GM18508 (cell line): ENCODE data around the gene TSHZ2.
"Not testable (repeated sequence)": the region's sequence is repeated elsewhere in the genome, so short reads cannot be mapped to it uniquely, and the experiment has no call there.

Experiments used
- ATAC-seq: cut with Tn5 transposase; IDR thresholded peaks from one replicate; pipeline ENCODE4 v1.9.1; 2021; ENCODE audit warnings: moderate number of reproducible peaks; ENCODE audit not compliant: insufficient read depth, unreplicated experiment

Gene TSHZ2

DNA sequence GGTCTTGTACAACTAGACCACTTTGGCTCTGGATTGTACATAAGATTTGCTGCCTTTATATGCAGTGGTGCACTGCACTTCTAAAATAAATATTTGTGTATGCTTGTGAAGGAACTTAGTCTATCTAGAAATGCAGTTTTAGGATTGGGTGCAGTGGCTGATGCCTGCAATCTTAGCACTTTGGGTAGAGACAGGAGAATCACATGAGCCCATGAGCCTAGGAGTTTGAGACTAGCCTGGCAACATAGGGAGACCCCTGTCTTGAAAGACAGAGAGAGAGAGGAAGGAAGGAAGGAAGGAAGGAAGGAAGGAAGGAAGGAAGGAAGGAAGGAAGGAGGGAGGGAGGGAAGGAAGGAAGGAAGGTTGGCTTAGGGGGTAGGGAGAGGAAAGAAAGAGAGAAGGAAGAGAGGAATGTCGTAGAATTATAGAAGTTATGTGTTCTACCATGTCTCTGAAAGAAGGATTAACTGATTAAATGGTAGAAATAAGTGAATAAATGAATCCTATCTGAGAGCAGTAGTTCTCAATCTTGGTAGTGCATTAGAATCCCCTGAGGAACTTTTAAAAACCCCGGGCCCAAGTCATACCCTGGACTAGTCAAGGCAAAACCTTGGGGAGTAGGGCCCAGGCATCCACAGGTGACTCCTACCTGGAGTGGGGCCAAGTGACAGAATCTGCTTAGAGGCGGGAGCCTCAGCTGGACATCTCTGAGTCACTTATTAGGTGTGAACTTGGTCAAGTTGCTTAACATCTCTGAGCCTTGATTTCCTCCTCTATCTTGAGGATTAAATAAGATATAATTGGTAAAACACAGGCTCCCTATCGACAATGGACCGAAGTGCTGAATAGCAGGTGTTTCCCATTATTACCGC is 491.2 kb downstream of the TSHZ2 start:
- ATAC-seq = no peak

- no peak for ATAC-seq
Measured at GRCh38 chr20:53466279-53466678, 494.1 kb downstream of the TSHZ2 start.

DNA sequence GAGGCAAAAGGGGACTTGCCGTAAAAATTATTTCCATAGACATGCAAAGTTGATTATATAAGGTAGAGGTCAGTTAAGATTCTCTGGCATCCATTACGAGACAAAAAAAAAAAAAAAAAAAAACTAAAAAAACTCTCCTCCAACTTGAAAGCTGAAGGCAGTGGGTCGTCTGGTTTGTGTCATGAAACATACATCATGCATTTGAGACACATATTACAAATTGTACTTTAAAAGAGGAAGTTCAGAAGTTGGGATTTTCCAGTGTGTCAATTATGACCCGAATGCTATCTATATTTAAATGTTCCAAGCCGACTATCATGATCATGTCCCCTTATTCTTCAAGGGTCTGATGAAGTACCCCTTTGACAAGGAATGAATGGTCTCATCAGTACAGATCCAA is 496.4 kb downstream of the TSHZ2 start:
- ATAC-seq = no peak

DNA sequence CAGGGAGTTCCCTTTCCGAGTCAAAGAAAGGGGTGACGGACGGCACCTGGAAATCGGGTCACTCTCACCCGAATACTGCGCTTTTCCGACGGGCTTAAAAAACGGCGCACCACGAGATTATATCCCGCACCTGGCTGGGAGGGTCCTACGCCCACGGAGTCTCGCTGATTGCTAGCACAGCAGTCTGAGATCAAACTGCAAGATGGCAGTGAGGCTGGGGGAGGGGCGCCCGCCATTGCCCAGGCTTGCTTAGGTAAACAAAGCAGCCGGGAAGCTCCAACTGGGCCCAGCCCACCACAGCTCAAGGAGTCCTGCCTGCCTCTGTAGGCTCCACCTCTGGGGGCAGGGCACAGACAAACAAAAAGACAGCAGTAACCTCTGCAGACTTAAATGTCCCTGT is 500.7 kb downstream of the TSHZ2 start:
- ATAC-seq = not testable (repeated sequence)

- no peak for ATAC-seq
Measured at GRCh38 chr20:53480913-53481312, 508.8 kb downstream of the TSHZ2 start.

- ATAC-seq = no peak
Measured at GRCh38 chr20:53487461-53488200, 515.5 kb downstream of the TSHZ2 start.

DNA sequence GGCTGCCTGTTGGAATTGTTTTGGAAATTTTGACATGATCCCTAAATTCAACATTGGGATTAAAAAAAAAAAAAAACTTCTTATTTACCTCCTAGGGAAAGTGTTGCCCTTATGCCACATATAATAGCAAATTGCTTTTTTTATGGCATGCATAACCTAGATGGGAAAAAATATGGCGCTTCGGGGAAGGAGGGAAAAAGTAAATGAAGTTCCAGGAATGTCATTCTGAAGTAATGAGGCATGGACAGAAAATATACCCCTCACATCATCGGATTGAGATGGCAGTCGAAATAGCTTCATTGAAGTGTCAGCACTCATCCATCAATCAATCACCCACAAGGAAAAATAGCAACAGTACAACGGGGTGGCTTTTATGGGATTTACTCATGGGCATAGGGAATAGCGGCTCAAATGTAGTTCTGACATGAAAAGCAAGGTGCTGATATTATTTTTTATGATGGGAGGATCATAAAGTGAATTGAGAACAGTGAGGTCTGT is 516.7 kb downstream of the TSHZ2 start:
- ATAC-seq = no peak

GRCh38 chr20:53489528-53489927 is 517.4 kb downstream of the TSHZ2 start:
- no peak for ATAC-seq

DNA sequence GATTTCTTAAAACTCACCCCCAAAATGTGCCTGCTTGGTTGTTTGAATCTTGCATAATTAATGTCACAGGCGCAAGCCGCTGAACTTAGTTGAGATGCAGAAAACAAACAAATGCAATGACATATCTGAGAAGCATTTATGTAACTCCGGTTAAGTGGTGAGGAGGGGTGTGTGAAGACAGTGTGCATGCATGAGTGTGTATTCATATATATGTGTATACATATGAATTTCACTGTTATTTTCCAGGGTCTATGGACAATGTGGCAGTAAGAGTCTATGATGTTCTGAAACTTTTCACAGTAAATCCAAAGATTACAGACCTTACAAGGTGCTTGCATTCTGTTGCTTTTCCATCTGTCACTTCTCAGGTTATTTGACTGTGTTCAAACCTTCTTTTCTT is 518.5 kb downstream of the TSHZ2 start:
- no peak for ATAC-seq

GRCh38 chr20:53491462-53491861 is 519.3 kb downstream of the TSHZ2 start:
- no peak for ATAC-seq

GRCh38 chr20:53492212-53492611 is 520.1 kb downstream of the TSHZ2 start:
- ATAC-seq = no peak

DNA sequence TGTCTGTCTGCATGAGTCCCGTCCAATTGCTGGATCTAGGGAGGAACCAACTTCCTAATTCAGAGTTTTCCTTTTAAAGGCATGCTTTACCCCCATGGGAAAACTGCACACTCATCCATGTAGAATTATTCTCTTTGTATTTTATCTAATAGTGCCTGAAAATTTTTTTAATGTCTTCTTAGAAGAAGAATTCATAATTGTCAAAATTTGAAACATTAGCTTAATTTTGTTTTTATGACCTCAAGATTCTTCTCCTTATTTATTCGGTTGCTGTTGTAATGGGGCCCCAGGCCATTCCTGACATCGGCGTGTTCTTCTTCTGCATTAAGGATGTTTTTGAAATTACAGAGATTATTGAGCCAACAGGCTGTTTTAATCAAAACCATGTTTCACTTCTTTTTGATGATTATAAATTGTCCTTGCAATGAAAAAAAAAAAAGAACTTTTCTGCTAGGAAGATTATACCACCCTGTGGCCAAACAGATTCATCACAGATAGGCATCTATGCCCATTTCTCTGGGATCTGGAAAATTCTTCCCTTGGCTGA is 521.2 kb downstream of the TSHZ2 start:
- no peak for ATAC-seq

- no peak for ATAC-seq
Measured at GRCh38 chr20:53494753-53495152, 522.6 kb downstream of the TSHZ2 start.

DNA sequence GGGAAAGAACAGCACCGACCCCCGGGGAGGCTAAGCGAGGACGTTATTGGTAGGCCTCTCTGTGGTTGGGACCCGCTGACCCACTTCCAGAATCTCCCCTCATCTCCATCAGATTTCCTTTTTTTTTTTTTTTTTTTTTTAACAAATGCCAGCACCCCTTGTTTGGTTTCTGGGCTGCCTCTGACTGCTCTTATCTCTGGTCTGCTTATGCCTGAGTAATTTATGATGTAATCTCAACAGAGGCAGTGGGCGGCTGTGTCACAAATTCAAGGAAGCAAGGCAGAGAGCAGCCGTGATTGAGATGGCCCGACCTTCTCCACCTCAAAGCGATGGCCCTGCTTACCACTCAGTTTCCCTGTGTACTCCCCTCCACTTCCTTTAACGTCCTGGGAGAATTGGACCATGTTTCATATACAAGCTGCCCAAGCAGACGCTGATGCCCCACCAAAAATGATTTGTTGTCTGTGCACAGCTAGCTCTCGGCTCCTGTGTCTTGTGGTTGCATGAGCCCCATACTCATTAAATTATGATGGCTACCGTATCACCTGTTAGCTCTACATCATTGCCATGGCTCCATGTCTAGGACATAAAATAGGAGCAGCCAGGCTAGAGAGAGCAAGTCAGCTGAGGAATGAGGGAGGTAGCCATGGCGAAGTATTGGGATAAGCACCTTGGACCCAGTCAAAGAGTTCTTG is 523.4 kb downstream of the TSHZ2 start:
- ATAC-seq = no peak

DNA sequence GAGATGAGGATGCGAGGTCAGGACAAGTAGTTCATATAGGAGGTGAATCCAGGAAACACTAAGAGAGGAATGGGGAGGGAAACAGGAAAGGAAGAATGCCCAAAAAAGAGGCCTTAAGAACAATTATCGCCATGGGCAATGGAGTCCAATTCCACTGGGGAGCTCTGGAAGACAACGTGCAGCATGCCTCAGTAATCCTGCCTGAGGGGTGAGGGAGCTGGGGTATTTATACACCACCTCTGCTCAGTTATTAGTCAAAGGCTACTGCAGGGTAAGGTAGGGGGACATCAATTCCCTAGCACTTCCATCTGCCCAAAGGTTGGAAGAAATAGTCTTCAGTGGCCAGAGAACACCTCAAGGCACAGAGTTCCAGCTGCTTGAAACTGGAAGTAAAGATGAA is 525.1 kb downstream of the TSHZ2 start:
- no peak for ATAC-seq

- ATAC-seq = no peak
Measured at GRCh38 chr20:53498341-53498740, 526.2 kb downstream of the TSHZ2 start.

- ATAC-seq = no peak
Measured at GRCh38 chr20:53500651-53501050, 528.5 kb downstream of the TSHZ2 start.

DNA sequence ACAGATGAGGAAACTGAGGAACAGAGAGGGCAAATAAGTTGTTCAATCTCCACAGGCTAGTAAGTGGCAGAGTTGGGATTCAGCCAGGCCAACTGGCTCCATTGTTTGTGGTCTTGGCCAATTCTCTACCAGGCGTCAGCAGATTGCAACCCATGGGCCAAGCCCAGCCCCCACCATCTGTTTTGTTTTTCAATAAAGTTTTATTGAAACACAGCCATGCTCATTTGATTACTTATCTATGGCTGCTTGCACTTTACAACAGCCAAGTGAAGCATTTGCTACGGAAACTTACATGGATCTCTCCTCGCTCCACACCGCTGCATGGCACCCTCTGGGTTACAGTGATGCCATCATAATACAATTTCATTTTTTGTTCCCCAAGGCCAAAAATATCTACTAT is 530.7 kb downstream of the TSHZ2 start:
- no peak for ATAC-seq

GRCh38 chr20:53503517-53503919 is 531.4 kb downstream of the TSHZ2 start:
- ATAC-seq = no peak

DNA sequence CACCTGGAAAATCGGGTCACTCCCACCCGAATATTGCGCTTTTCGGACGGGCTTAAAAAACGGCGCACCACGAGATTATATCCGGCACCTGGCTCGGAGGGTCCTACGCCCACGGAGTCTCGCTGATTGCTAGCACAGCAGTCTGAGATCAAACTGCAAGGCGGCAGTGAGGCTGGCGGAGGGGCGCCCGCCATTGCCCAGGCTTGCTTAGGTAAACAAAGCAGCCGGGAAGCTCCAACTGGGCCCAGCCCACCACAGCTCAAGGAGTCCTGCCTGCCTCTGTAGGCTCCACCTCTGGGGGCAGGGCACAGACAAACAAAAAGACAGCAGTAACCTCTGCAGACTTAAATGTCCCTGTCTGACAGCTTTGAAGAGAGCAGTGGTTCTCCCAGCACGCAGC is 531.9 kb downstream of the TSHZ2 start:
- ATAC-seq = not testable (repeated sequence)

GRCh38 chr20:53510262-53510661 is 538.1 kb downstream of the TSHZ2 start:
- no peak for ATAC-seq
